DMS79 treated with DMSO at 0.1 percent for 48 hours (cell line): ENCODE measurements around the gene PHACTR3.

Source experiments
- DNase-seq: peaks from one replicate; lab custom pipeline; 2025; lab: John Stamatoyannopoulos, UW

PHACTR3 gene

GRCh38 chr20:59696476-59696875 lies 92.1 kb downstream of the PHACTR3 start:
- DNase-seq, result no peak

- no peak for DNase-seq
These were observed 92.7 kb downstream of the PHACTR3 start for GRCh38 chr20:59697068-59697467.

DNA sequence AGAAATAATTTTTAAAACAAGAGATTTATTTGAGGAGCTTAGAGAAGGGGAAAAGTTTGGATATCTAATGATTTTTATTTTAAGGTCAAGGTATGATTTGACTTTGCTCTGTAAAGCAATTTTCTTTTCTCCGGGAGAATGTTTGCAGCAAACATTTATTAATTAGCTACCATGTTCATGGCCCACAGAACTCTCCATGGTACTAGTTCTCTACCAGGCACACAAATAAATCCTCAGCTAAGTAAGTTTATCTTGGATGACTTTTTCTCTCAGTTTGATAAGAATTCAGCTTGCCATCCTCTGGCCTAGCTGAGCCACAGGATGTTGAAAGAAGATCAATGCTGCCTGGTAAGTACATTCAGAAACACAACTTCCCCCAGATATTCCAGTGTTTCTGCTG lies 94.3 kb downstream of the PHACTR3 start:
- DNase-seq, result no peak

- no peak for DNase-seq
These were observed 96.9 kb downstream of the PHACTR3 start for GRCh38 chr20:59701236-59701635.

GRCh38 chr20:59703046-59703445 lies 98.7 kb downstream of the PHACTR3 start:
- DNase-seq, result no peak

- DNase-seq, result no peak
These were observed 101.5 kb downstream of the PHACTR3 start for GRCh38 chr20:59705651-59706399.

- DNase-seq, result no peak
These were observed 102.0 kb downstream of the PHACTR3 start for GRCh38 chr20:59706400-59706693.

GRCh38 chr20:59708326-59708725 lies 104.0 kb downstream of the PHACTR3 start:
- DNase-seq, result no peak

GRCh38 chr20:59709636-59710035 lies 105.3 kb downstream of the PHACTR3 start:
- no peak for DNase-seq

DNA sequence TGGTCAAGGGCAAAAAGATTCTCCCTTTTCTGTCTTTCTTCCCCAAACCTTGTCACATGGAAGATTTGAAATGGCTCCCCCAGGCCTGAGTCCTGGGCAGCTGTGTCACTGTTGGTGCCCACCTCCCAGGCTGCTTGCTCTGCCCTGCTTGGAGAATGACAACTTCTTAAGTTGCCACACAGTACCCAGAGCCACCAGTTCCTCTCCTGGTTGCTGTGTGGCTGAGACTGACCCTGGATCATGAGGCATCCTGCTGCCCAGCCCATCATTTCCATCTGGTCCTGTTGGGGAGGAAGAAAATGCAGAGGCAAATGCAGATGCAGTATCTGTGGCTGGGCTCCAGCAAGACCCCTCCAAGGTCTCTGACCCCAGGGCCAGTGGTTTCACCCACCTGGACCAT lies 113.7 kb downstream of the PHACTR3 start:
- no peak for DNase-seq

- no peak for DNase-seq
These were observed 114.4 kb downstream of the PHACTR3 start for GRCh38 chr20:59718751-59719150.

GRCh38 chr20:59720013-59720412 lies 115.7 kb downstream of the PHACTR3 start:
- no peak for DNase-seq

- no peak for DNase-seq
These were observed 117.0 kb downstream of the PHACTR3 start for GRCh38 chr20:59721386-59721785.

GRCh38 chr20:59723108-59723500 lies 118.8 kb downstream of the PHACTR3 start:
- DNase-seq, result no peak

DNA sequence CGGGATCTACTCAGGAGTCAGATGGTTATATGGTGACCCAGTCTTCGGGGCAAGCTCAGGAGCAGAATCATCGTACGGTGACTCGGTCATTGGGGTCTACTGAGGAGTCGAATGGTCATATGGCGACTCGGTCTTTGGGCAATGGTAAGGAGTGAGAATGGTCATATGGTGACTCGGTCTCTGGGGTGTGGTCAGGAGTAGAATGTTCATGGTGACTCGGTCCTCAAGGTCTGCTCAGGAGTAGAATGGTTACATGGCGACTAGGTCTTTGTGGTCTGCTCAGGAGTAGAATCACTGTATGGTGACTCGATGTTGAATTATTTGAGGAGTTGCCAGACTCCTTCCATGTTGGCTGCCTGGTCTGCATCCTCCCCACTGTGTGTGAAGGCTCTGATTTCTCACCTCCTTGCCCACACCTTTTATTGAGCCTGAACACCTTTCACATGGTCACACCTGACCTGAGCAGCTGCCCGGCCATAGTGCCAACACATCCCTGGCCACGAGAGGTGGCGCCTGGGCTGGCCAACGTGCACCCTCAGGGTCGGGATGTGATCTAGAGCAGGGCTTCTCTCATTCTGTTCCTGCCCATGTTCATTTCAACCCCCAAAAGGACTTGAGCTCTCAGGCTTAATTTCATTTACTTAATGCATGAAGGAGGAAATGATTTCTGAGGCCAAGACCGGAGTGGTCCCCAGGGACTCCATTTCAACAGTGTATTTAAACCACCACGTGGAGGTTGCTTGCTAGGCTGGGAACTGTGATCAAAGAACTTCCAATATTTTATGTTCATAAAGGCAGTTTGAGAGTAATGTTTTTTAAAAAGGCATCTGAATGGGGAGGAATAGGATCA lies 119.5 kb downstream of the PHACTR3 start:
- peak; percentile 92 for DNase-seq

- peak; percentile 62 for DNase-seq
These were observed 120.4 kb downstream of the PHACTR3 start for GRCh38 chr20:59724457-59725366.

GRCh38 chr20:59725476-59726280 lies 121.3 kb downstream of the PHACTR3 start:
- no peak for DNase-seq

DNA sequence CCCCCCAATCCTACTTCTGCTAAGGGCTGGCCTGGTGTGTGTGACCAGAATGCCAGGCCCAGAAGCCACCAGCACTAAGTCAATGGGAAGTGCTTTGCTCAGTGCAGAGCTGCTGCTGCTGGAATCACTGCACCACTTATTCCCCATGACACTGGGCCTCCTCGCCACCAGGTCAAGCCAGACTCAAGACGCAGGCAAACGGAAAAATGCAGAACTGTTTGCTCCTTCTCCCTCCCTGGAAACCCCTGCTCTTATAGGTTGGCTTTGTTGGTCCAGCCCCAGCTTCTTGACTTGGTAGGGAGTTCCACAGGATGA lies 121.9 kb downstream of the PHACTR3 start:
- no peak for DNase-seq

- no peak for DNase-seq
These were observed 124.5 kb downstream of the PHACTR3 start for GRCh38 chr20:59728722-59729430.

GRCh38 chr20:59729506-59729905 lies 125.2 kb downstream of the PHACTR3 start:
- DNase-seq, result no peak

- DNase-seq, result no peak
These were observed 126.4 kb downstream of the PHACTR3 start for GRCh38 chr20:59730722-59731121.
